Smooth muscle cell (in vitro differentiated cells): ENCODE results near the gene PKP2. TPM values are rescaled to one million over a fixed set of nuclear protein-coding genes. Genes with fewer than 3 reads are reported as not detected.
"Not testable (repeated sequence)": the region's sequence is repeated elsewhere in the genome, so short reads cannot be mapped to it uniquely, and the experiment has no call there.

Experiments used
- DNase-seq: peaks from one replicate; lab custom pipeline; 2025; ENCODE audit not compliant: unreplicated experiment; lab: John Stamatoyannopoulos, UW
- H2AFZ ChIP-seq: fragments of 200-600 bp; sonication (generic); 2 replicates; pipeline ENCODE4 v1.6.0; 2016; ENCODE audit warnings: antibody characterized with exemption, low read depth, mild to moderate bottlenecking
- H3F3A ChIP-seq: fragments of 200-600 bp; sonication (generic); 2 replicates; pipeline ENCODE4 v1.6.0; 2017; ENCODE audit warnings: antibody characterized with exemption, low read depth
- H3K27ac ChIP-seq: fragments of 200-600 bp; sonication (generic); 2 replicates; pipeline ENCODE4 v1.5.1; 2016; ENCODE audit warnings: low read depth, mild to moderate bottlenecking
- H3K27me3 ChIP-seq: fragments of 200-600 bp; sonication (generic); 2 replicates; pipeline ENCODE4 v1.6.1; 2016; ENCODE audit warnings: low read depth, mild to moderate bottlenecking
- H3K36me3 ChIP-seq: fragments of 200-600 bp; sonication (generic); 2 replicates; pipeline ENCODE4 v1.5.1; 2016; ENCODE audit warnings: low read depth
- H3K4me1 ChIP-seq: fragments of 200-600 bp; sonication (generic); 2 replicates; pipeline ENCODE4 v1.5.1; 2016; ENCODE audit warnings: low read depth
- H3K4me2 ChIP-seq: fragments of 200-600 bp; sonication (generic); 2 replicates; pipeline ENCODE4 v1.6.0; 2016; ENCODE audit warnings: mild to moderate bottlenecking
- H3K4me3 ChIP-seq: fragments of 200-600 bp; sonication (generic); 2 replicates; pipeline ENCODE4 v1.5.1; 2016; ENCODE audit warnings: mild to moderate bottlenecking
- H3K79me2 ChIP-seq: fragments of 200-600 bp; sonication (generic); 2 replicates; pipeline ENCODE4 v1.6.0; 2016; ENCODE audit warnings: low read depth, mild to moderate bottlenecking
- H3K9ac ChIP-seq: fragments of 200-600 bp; sonication (generic); 2 replicates; pipeline ENCODE4 v1.6.0; 2016; ENCODE audit warnings: low read depth
- H3K9me3 ChIP-seq: fragments of 200-600 bp; sonication (generic); replicated peaks from 2 replicates; pipeline ENCODE4 v1.5.1; 2016; ENCODE audit warnings: low read depth
- H4K20me1 ChIP-seq: fragments of 200-600 bp; sonication (generic); 2 replicates; pipeline ENCODE4 v1.6.0; 2016; ENCODE audit warnings: low read depth
- WGBS: methylation state at CpG from one replicate; pipeline ENCODE4 v1.1.7; 2016; ENCODE audit warnings: low lambda C conversion rate; 5-methylcytosine and 5-hydroxymethylcytosine counted together
- polyA plus RNA-seq: library from polyadenylated mRNA; unstranded; fragments of >200 nt; fragmentation: Nextera tagmentation; extraction: Ambion mirVana; gene quantifications from 2 replicates; pipeline ENCODE4 v1.2.1, GENCODE V29; 2016
- total RNA-seq: library from RNA; depleted of rRNA; stranded (reverse); fragments of >200 nt; gene quantifications from 2 replicates; pipeline ENCODE4 v1.2.3, GENCODE V29; 2014
- TF ChIP-seq, protein P1 (sequence below): fragments of 200-600 bp; sonication (generic); IDR thresholded peaks from 2 replicates; pipeline ENCODE4 v1.5.1; 2017; ENCODE audit warnings: borderline replicate concordance, mild to moderate bottlenecking, antibody characterized with exemption; ENCODE audit not compliant: insufficient read depth, poor library complexity, severe bottlenecking

The PKP2 gene
- total and polyA plus RNA-seq, 2 experiments from 2014 or later: 7.3 to 22.3 TPM

DNA sequence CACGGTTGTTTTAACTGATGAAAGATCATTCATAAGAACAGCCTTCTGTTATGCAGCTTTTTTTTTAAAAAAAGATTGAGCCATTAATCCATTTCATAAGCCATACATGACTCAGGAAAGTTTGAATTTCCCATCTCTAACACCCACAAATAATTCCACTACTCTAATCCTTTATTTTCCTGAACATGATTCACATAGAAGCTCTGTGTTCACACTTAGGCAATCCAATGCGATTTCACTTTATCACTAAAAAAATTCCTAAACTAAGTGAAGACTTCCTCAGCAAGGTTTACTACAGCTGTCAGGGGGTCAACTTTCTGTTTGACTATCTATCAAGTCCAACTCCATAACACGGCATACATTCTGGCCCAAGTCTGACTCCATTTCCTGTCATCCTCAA is 25.9 kb downstream of the PKP2 start:
- Histone ChIP-seq H4K20me1 (no peaks in the 10 kb centered on the region), H3K79me2 (peaks cover 26% of the 10 kb centered on the region), H3F3A (peaks cover 4% of the 10 kb centered on the region), H3K9me3 (no peaks in the 10 kb centered on the region), H3K9ac (no peak overlapping the region), H3K4me3 (no peak overlapping the region), H3K4me1 (peaks cover 4% of the 10 kb centered on the region), H3K27ac (peak overlapping the region; percentile 59), H3K27me3 (no peaks in the 10 kb centered on the region), H2AFZ (no peak overlapping the region), H3K36me3 (no peaks in the 10 kb centered on the region), H3K4me2 (peak overlapping the region; percentile 62)
- 26% methylated on average over 3 of the region's 3 CpGs for WGBS
- TF ChIP-seq, protein P1, sequence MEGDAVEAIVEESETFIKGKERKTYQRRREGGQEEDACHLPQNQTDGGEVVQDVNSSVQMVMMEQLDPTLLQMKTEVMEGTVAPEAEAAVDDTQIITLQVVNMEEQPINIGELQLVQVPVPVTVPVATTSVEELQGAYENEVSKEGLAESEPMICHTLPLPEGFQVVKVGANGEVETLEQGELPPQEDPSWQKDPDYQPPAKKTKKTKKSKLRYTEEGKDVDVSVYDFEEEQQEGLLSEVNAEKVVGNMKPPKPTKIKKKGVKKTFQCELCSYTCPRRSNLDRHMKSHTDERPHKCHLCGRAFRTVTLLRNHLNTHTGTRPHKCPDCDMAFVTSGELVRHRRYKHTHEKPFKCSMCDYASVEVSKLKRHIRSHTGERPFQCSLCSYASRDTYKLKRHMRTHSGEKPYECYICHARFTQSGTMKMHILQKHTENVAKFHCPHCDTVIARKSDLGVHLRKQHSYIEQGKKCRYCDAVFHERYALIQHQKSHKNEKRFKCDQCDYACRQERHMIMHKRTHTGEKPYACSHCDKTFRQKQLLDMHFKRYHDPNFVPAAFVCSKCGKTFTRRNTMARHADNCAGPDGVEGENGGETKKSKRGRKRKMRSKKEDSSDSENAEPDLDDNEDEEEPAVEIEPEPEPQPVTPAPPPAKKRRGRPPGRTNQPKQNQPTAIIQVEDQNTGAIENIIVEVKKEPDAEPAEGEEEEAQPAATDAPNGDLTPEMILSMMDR: no peak
- no peak for DNase-seq

DNA sequence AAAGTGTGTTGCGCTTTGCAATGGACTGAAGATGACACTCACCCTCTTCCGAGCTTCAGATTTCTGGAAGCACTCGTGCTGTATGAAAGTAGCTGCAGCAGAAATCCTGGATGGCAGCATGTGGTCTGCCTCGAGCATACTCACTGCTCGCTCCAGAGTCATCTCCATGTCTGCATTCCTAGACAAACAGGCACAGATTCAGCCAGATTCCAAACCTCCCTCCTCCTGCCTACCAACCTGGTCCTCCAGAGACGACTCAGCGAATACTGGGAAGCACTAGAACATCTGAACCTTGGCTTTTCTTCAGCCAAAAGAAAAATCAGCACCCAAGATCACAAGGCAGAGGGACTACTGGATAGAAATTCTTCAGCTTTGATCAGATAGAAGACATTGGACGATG is 27.7 kb downstream of the PKP2 start:
- Histone ChIP-seq H3K9ac (no peak overlapping the region), H3K4me3 (no peak overlapping the region), H3K27me3 (no peaks in the 10 kb centered on the region), H3K27ac (no peak overlapping the region), H4K20me1 (no peaks in the 10 kb centered on the region), H3K9me3 (no peaks in the 10 kb centered on the region), H3K4me2 (no peak overlapping the region), H3K79me2 (peaks cover 17% of the 10 kb centered on the region), H3K4me1 (peaks cover 4% of the 10 kb centered on the region), H3K36me3 (no peaks in the 10 kb centered on the region), H3F3A (peaks cover 4% of the 10 kb centered on the region), H2AFZ (no peak overlapping the region)
- no peak for DNase-seq
- TF ChIP-seq, protein P1: no peak
- 68% methylated on average over 8 of the region's 8 CpGs for WGBS

DNA sequence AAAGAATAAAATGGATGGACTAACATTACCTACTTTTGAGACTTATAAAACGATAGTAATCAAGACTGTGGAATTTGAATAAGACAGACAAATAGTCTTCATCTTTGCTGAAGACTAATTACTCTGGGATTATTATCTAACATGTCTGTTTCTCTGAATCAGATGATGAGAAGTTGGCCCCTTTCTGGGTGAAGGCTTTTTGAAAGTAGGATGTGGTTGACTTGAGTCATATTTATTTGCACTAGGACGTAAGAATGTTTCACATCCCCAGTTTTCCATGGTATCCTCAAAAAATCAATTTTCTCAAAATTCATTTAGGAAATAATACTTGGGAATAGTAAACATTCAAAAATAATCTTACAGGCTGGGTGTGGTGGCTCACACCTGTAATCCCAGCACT is 31.8 kb downstream of the PKP2 start:
- Histone ChIP-seq H3K27me3 (no peaks in the 10 kb centered on the region), H3K27ac (no peak overlapping the region), H3K79me2 (peaks cover 6% of the 10 kb centered on the region), H3K36me3 (no peaks in the 10 kb centered on the region), H2AFZ (no peak overlapping the region), H3K4me3 (no peak overlapping the region), H3K4me1 (no peaks in the 10 kb centered on the region), H4K20me1 (no peaks in the 10 kb centered on the region), H3K9ac (no peak overlapping the region), H3K9me3 (no peaks in the 10 kb centered on the region), H3F3A (no peaks in the 10 kb centered on the region), H3K4me2 (no peak overlapping the region)
- WGBS: 84% methylated on average over 2 of the region's 2 CpGs
- TF ChIP-seq, protein P1: no peak
- no peak for DNase-seq

DNA sequence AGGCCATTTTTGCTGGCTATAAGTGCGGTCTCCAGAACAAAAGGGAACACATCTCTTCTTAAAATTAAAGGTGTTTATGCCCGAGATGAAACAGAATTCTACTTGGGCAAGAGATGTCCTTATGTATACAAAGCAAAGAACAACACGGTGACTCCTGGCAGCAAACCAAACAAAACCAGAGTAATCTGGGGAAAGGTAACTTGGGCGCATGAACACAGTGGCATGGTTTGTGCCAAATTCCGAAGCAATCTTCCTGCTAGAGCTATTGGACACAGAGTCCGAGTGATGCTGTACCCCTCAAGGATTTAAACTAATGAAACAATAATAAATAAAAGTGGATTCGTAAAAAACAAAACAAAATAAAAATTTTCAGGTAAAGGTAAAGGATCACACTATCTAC is 33.4 kb downstream of the PKP2 start:
- 97% methylated on average over 7 of the region's 7 CpGs for WGBS
- H3K4me3 ChIP-seq: no peak overlapping the region
- no peak for DNase-seq

DNA sequence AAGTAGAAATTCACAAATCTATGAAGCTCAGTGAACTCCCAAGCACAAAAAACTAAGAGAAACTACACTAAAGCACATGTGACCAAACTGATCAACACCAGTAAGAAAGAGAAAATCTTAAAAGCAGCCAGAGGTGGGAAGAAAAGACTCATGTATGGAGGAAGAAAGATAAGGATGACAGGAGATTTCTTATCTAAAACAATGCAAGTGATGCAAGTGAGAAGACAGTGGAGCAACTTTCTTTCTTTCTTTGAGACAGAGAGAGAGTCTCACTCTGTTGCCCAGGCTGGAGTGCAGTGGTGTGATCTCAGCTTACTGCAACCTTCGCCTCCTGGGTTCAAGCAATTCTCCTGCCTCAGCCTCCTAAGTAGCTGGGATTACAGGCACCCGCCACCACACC is 34.9 kb downstream of the PKP2 start:
- not testable (repeated sequence) for H3K4me3 ChIP-seq, H3K9me3 ChIP-seq, H4K20me1 ChIP-seq, DNase-seq, H3K36me3 ChIP-seq, H3K4me2 ChIP-seq, H3K4me1 ChIP-seq, H2AFZ ChIP-seq, H3K27me3 ChIP-seq, H3F3A ChIP-seq, H3K27ac ChIP-seq, H3K9ac ChIP-seq
- H3K79me2 ChIP-seq: peaks cover 13% of the 10 kb centered on the region
- 100% methylated on average over 2 of the region's 2 CpGs for WGBS

More for the DNA sequence above, 33.4 kb downstream of the PKP2 start:
- Histone ChIP-seq H3K4me2 (no peak overlapping the region), H3K36me3 (no peaks in the 10 kb centered on the region), H3F3A (no peaks in the 10 kb centered on the region), H2AFZ (no peak overlapping the region), H3K9ac (no peak overlapping the region), H3K9me3 (no peaks in the 10 kb centered on the region), H4K20me1 (no peaks in the 10 kb centered on the region), H3K4me1 (no peaks in the 10 kb centered on the region), H3K79me2 (peaks cover 9% of the 10 kb centered on the region), H3K27me3 (no peaks in the 10 kb centered on the region), H3K27ac (no peak overlapping the region)
- TF ChIP-seq, protein P1: no peak
